ENCODE measurements around the gene LRIT3. TPM values are rescaled to one million over a fixed set of nuclear protein-coding genes. Genes with fewer than 3 reads are reported as not detected.

LRIT3 gene
- total RNA-seq, 1 donor from 2014 or later = not detected

DNA sequence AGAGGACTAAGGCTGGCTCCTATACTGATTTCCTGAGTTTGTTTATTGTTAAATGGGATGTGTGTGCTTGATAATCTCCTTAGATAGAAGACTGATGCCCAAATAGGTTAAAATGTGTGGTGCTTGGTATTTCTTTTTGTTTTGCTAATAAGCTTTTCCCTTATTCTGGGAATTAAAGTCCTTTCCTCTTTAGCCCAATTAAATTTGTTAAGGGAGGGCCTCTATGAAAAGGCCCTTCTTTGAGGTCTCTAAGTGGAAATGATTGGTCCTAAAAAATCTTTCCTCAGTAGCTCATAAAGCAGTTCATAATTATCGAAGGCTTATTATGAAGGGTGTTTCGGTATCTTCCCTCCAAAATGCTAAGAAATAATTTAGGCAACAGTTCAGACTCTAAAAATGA is 20.2 kb upstream of the LRIT3 start, which contains the start of gene RRH:
Gene RRH (plus strand): TSS at position 301 of the 400 bp plus-strand sequence. CDS start 56 bp downstream, at position 357.
- Histone ChIP-seq H3K9me3 (replicated peaks) (no peaks in the 10 kb centered on the region), H3K27ac (replicated peaks) (no peak within 1 kb of the TSS), H3K36me3 (peaks cover 30% of the 10 kb centered on the region), H3K4me1 (no peaks in the 10 kb centered on the region), H3K4me3 (no peak within 1 kb of the TSS), H3K27me3 (ENCODE audit: low read depth) (no peaks in the 10 kb centered on the region)
- intact Hi-C loops (cut with micrococcal nuclease) = loop anchor here (5.0 kb wide), 1 partner anchor 400 kb away; no protein-coding TSS in a partner anchor
- no peak for DNase-seq
- TF ChIP-seq, protein P1, sequence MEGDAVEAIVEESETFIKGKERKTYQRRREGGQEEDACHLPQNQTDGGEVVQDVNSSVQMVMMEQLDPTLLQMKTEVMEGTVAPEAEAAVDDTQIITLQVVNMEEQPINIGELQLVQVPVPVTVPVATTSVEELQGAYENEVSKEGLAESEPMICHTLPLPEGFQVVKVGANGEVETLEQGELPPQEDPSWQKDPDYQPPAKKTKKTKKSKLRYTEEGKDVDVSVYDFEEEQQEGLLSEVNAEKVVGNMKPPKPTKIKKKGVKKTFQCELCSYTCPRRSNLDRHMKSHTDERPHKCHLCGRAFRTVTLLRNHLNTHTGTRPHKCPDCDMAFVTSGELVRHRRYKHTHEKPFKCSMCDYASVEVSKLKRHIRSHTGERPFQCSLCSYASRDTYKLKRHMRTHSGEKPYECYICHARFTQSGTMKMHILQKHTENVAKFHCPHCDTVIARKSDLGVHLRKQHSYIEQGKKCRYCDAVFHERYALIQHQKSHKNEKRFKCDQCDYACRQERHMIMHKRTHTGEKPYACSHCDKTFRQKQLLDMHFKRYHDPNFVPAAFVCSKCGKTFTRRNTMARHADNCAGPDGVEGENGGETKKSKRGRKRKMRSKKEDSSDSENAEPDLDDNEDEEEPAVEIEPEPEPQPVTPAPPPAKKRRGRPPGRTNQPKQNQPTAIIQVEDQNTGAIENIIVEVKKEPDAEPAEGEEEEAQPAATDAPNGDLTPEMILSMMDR (IDR thresholded peaks at IDR 0.05; ENCODE audit: borderline replicate concordance) = no peak

DNA sequence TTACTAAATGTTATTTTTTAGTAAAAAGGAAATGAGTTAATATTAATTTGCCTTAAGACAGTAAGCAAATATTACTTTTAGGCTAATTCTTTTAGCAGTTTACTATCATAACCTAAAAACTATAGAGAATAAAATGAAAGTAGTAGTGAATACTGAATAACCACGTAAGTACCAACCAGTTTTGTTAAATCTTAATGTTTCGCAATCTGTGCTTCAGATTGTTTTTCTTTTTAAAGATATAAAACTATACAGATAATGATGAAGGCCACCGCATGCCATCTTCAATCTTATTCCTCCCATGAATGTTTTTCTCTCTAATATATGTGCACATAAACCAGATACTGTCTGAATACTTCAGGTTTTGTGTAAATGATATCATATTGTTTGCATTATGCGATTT is 14.2 kb upstream of the LRIT3 start:
- TF ChIP-seq, protein P1 (IDR thresholded peaks at IDR 0.05; ENCODE audit: borderline replicate concordance) = no peak
- Histone ChIP-seq H3K27ac (replicated peaks) (no peak overlapping the region), H3K36me3 (no peaks in the 10 kb centered on the region), H3K9me3 (replicated peaks) (no peaks in the 10 kb centered on the region), H3K4me3 (no peak overlapping the region), H3K27me3 (ENCODE audit: low read depth) (no peaks in the 10 kb centered on the region), H3K4me1 (no peaks in the 10 kb centered on the region)
- no peak for DNase-seq
- intact Hi-C loops (cut with micrococcal nuclease) = no loop called here

DNA sequence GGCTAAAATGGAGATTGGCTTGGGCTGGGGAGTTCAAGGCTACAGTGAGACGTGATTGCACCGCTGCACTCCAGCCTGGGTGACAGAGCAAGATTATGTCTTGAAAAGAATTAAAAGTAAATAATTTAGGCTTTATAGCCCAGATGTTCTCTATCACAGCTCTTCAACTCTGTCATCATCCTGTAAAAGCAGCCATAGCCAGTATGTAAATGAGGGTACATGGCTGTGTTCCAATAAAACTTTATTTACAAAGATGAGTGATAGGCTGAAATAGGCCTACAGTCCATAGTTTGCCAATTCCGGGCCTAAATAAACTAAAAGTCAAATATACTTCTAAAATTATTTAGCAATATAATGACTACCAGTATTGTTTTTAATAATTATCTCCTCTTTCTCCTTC is 10.9 kb upstream of the LRIT3 start:
- Histone ChIP-seq H3K9me3 (replicated peaks) (no peaks in the 10 kb centered on the region), H3K4me3 (no peak overlapping the region), H3K36me3 (no peaks in the 10 kb centered on the region), H3K27ac (replicated peaks) (no peak overlapping the region), H3K27me3 (ENCODE audit: low read depth) (no peaks in the 10 kb centered on the region), H3K4me1 (no peaks in the 10 kb centered on the region)
- intact Hi-C loops (cut with micrococcal nuclease) = no loop called here
- TF ChIP-seq, protein P1 (IDR thresholded peaks at IDR 0.05; ENCODE audit: borderline replicate concordance) = no peak
- no peak for DNase-seq

DNA sequence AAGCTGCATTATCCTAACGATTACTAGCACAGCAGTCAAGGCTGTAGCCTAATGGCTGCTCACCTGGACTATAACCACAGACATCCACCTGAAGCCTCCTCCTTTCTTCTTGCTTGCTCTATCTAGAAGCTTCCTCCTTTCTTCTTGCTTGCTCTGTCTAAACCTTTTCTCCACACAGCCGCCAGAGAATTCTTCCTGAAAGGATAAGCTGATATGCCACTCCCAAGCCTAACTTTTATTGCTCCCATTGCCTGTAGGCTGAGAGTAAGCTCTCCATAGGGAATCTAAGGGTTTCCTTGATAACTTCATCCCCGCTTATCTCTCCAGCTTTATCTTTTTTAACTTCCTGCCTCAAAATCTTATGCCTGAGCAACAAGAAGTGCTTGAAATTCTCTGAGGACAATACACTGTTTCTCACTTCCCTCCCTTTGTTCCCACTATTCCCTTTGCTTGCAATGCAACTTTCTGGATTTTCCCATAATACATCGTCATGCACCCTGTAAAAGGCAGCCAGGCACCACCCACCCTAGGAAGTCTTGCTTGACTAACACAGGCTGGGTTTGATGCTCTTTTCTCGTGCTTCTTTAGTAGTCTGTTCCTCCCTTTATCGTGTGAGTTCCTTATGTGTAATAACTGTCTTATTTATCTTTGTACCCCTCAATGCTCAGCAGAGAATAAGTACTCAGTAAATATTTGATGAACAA is 1.4 kb upstream of the LRIT3 start:
- intact Hi-C loops (cut with micrococcal nuclease) = no loop called here
- H3K27ac ChIP-seq (replicated peaks) = no peak overlapping the region
- H3K36me3 ChIP-seq = no peaks in the 10 kb centered on the region
- DNase-seq = no peak
- H3K9me3 ChIP-seq (replicated peaks) = no peaks in the 10 kb centered on the region
- H3K4me3 ChIP-seq = no peak overlapping the region
- H3K27me3 ChIP-seq (ENCODE audit: low read depth) = no peaks in the 10 kb centered on the region
- H3K4me1 ChIP-seq = no peaks in the 10 kb centered on the region
- TF ChIP-seq, protein P1 (IDR thresholded peaks at IDR 0.05; ENCODE audit: borderline replicate concordance) = no peak

DNA sequence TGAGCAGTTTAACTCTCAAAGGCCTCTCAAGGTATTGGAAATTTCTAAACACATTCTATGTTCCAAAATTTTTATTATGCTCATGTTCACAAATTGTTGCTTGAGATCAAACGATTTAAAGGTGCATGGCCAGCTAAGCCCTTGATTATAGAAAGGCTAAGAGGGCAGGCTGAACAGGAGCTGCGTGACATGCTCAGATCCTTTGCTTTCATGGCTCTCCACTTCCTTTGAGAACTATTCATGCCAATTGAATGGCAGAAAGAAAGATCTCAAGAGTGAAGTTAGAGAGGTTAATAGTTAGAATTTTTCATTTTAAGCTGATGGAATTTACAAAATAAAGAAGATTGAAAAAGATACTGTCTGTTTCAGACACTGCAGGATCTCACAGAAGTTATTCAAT is 594 bp downstream of the LRIT3 start:
- no peaks in the 10 kb centered on the region for H3K9me3 ChIP-seq (replicated peaks)
- intact Hi-C loops (cut with micrococcal nuclease) = no loop called here
- no peaks in the 10 kb centered on the region for H3K36me3 ChIP-seq
- no peaks in the 10 kb centered on the region for H3K27me3 ChIP-seq (ENCODE audit: low read depth)
- H3K4me3 ChIP-seq = no peak overlapping the region
- no peak for DNase-seq
- H3K27ac ChIP-seq (replicated peaks) = no peak overlapping the region
- TF ChIP-seq, protein P1 (IDR thresholded peaks at IDR 0.05; ENCODE audit: borderline replicate concordance) = no peak
- H3K4me1 ChIP-seq = no peaks in the 10 kb centered on the region

Measured in left ventricle myocardium inferior (tissue), 1 donor.